Measurements from ENCODE around the gene VLDLR.

DNA sequence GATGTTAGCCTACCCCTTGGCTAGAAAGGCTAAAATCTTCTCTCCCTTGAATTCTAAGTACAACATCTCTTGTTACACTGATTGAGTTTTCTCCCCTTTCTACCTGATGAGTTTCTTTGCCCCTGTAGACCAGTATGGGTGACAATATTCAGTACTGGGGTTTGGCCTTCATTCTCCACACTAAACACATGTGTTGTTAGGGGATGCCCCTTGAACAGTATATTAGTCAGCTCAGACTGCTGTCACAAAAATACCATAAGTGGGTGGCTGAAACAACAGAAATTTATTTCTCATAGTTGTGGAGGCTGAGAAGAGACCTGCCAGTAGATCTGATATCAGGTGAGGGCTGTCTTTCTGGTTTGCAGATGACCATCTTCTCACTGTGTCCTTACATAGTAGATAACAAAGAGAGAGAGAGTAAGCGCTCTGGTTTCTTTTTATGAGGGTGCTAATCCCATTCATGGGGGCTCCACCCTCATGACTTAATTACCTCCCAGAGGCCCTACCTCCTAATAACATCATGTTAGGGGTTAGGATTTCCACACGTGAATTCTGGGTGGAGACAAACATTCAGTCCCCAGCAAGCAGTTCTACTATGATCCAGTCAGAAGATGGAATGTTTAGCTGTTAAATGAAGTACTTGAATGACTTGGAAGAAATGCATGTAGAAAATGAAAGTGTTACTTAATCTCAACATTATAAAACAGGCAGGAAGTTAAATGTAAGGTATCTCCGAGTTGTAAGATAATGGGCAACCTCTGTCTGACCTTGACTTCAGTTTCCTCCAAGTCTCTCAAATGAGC lies 17.5 kb downstream of the VLDLR start:
- TF ChIP-seq, protein P1, sequence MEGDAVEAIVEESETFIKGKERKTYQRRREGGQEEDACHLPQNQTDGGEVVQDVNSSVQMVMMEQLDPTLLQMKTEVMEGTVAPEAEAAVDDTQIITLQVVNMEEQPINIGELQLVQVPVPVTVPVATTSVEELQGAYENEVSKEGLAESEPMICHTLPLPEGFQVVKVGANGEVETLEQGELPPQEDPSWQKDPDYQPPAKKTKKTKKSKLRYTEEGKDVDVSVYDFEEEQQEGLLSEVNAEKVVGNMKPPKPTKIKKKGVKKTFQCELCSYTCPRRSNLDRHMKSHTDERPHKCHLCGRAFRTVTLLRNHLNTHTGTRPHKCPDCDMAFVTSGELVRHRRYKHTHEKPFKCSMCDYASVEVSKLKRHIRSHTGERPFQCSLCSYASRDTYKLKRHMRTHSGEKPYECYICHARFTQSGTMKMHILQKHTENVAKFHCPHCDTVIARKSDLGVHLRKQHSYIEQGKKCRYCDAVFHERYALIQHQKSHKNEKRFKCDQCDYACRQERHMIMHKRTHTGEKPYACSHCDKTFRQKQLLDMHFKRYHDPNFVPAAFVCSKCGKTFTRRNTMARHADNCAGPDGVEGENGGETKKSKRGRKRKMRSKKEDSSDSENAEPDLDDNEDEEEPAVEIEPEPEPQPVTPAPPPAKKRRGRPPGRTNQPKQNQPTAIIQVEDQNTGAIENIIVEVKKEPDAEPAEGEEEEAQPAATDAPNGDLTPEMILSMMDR (IDR thresholded peaks at IDR 0.05) = no peak
- TF ChIP-seq POLR2A (IDR thresholded peaks at IDR 0.05; ENCODE audit: low read depth) = no peak
